ENCODE data around the gene FASTK. TPM values are rescaled to one million over a fixed set of nuclear protein-coding genes. Genes with fewer than 3 reads are reported as not detected.

Gene FASTK, protein sequence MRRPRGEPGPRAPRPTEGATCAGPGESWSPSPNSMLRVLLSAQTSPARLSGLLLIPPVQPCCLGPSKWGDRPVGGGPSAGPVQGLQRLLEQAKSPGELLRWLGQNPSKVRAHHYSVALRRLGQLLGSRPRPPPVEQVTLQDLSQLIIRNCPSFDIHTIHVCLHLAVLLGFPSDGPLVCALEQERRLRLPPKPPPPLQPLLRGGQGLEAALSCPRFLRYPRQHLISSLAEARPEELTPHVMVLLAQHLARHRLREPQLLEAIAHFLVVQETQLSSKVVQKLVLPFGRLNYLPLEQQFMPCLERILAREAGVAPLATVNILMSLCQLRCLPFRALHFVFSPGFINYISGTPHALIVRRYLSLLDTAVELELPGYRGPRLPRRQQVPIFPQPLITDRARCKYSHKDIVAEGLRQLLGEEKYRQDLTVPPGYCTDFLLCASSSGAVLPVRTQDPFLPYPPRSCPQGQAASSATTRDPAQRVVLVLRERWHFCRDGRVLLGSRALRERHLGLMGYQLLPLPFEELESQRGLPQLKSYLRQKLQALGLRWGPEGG
- 30.7 TPM for total RNA-seq

DNA sequence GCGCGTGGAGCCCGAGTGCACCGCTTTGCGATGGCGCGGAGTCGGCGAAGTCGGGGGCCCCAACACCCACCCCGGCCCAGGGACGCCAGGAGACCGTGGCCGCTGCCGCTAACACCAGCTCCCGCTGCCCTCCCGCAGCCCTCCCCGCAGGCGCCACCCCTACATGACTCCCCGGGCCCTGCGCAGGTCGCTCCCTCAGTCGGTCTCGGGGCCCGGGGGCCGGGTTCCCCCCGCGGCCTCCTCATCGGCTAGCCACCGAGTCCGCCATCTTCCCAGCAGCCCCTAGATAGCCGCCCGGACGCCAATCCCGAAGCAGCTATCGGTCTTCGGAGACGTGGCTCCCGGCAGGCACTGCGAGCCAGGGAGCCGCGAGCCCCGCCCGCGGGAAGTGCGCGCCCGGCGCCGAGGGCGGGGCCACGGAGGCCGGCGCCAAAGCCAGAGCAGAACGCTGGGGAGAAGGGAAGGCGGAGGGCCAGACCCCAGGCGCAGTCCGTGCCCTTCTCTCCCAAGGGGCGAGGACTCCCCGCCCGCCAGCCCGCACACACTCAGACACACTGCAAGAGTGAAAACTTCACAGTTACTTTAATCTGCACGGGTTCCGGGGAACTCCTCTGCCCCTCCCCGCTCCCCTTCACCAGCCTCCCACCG is at the start of gene FASTK:
Gene FASTK, minus strand, starts transcription at position 288 of the 648 bp plus-strand sequence. Its CDS starts 43 bp downstream, at position 245.
- peak; percentile 90 for DNase-seq

DNA sequence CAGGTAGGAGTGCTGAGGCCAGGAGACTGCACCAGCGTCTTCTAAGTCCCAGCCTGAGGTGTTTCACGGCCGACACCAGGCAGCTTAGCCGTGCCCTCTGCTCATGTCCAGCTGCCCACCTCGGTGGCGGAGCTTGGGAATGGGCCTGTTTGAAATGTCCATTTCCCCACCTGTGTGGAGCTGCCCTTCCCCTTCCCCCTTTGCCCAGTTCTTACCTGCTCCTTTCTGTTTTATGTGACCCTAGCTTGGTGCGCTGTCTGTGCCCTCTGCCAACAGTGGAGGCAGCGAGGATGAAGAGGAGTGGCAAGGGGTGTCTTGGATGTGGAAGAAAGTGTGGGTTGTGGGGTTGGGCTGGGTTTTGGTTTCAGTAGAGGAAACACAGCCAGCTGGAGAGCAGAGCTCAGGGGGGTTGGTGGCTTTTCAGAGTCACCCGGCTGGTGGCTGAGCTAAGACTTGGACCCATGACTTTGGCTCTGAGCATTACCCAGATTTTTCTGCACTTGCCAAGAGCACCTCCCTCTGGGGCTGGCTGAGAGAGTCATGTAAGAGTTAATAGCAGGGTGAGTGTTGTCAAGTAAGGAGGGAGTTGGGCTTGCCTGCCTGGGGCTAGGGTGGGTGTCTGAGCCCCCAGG is 49.5 kb upstream of the FASTK start:
- no peak for DNase-seq

DNA sequence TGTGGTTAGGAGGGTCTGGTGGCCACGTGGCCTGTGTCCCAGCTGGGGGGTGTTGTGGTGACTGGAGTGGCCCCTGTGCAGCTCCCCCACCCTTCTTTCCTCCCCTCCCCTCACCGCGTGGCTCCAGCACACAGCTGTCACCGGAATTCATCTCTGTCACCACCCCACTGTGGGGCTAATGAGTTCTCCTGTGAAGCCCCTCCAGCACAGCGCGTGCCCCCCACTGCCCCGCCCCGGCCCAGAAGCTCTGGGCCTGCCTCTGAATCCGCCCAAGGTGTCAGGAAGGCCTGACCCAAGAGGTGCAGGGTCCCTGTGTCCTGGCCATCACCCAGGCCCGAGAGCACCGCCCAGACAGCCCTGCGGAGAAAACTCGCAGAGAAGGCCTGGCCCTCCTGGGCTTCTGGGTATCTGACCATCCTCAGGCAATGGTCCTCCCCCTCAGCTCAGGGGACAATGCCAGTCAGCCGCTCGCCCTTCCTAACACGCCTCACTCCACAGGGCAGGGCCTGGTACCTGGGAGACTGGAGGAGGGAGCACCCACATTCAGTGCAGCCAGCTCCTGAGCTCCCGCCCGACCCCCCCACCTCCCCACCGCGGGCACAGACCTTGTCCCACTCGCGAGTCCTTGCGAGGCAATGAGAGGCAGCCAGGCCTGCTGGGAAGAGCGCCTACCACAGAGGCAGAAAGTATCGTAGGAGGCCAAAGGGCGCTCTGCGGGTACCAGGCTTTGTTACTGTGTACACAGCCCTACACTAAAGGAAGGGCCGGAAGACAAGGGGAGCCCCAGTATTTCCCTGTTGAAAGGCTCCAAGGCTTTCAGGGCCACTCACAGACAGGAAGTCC is 48.7 kb upstream of the FASTK start:
- DNase-seq: no peak

DNA sequence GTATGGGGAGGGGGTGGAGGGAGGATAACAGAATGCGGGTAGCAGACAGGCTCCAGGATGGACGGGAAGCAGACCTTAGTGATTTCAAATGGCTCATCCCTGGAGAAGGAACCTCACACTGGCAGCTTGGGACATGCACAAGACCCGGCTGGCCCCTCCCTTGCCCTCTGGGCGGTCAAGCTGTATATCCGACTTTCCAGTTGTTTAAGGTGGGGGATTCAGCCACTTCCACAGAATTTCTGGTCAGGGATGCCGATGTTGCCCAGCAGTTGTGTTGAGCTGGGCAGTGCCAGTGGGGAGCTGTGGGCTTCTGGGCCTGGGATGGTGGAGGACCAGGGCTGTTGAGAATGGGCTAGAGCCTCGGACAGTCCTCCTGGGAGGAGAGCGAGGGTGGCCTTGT is 48.1 kb upstream of the FASTK start:
- no peak for DNase-seq

DNA sequence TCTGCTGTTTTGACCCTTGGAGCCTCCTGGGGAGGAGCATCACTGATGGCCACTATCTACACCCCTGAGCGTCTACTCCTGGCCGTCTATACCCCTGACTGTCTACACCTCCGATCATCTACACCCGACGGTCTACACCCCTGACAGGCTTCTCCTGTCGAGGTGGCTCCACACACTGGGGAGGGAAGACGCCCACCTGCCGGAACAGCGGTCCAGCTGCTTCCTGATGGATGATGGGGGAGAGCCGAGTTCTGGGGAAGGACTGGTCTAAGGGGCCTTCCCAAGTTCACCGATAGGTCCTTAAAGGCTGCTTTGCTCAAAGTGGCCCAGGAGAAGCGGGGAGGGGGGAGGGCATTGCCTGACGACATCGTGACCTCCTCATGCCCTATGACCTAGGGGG is 47.5 kb upstream of the FASTK start:
- no peak for DNase-seq

DNA sequence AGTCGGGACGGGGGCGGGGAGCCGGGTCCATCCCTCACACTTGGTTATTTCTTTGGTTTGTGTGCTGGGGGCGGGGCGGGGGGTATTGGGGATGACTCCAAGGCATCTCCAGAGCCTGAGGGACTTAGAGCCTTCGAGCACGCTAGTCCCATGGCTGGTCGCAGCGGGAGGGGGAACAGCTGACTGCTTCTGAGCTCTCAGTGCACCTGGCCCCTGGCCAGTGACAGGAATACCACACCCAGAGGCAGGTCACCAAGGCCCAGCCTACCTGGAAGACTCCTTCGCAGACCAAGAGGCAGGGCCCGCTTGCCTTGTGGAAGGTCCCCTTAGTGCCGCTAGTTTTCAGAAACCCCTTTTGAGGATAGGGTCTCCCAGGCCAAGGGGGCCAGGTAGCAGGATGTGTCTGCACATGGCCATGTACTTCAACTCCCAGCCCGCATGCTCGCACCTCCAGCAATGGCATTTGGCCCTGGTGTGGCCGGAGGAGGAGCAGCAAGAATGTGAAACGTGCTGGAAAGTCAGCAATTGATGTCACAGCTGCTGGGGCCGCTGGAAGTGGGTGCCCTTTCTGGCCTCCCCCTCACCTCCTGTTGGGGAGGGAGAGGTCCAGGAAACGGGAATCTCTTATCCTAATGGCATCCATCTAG is 46.0 kb upstream of the FASTK start:
- DNase-seq: no peak

DNA sequence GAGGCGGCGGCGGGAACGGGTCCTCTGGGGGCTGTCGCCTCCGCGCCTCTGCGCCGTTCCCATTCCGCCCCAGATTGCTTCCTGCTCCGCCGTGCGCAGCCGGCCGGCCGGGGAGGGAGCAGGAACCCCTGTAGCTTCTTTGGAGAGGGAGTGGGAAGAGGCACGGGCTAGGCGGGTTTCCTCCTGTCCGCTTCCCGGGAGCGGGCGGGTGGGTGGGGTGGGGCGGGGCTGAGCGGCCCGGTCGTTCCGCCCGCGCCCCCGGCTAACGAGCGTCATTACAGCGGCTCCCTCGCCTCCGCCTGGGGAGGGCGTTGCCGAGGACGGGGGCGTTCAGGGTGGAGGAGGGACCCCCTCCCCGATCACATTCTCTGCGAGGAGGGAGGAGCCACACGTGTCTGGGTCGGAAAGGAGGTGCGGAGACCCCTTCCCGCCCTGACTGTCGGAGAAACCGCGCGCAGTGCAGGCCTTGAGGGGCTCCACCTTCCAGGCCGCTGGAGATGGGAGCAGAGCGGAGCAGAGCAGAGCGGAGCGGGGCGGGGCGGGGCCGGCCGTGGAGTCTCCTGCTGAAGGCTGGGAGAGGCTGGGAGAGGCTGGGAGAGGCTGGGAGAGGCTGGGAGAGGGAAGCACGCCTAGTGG is 45.4 kb upstream of the FASTK start:
- DNase-seq: no peak

DNA sequence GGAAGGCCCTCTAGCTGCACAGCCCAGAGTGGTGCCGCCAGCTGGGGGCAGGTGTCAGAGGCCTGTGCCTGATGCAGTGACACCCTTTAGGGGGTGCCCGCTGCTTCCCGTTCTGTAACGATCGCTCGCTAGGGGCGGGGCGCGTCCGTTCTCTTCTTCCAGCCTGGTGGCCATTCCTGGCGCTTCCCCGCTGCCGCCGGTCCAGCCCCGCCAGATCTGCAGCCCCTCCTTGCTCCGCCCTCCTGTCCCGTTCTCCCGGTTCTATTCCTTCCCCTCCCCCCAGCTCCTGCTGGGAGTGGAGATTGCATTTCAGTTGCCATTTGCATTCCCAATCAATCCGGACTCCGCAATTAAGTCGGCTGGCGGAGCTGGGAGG is 44.8 kb upstream of the FASTK start:
- no peak for DNase-seq

DNA sequence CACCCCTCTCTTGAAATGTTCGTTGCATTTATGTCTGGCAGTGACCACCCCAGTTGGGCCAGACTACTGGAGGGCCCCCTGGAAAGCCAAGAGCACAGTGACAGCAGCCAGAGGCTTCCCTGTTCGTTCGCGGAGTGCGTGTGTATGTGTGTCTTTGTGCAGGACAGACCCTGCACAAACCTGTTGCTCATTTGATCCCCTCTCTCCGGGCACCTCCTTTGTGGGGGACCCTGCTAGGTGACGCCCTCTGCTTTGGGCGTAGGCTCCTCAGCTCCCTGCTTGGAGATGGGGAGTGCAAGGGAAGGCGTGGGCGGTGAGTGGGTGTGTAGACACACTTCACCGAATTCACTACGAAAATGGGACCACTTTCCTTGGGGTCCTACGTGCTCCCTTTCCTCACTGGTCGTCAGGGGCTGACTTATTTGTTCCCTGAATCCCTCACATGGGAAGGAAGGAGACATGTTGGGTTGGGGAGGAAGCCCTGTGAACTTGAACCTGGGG is 44.3 kb upstream of the FASTK start:
- DNase-seq: no peak

DNA sequence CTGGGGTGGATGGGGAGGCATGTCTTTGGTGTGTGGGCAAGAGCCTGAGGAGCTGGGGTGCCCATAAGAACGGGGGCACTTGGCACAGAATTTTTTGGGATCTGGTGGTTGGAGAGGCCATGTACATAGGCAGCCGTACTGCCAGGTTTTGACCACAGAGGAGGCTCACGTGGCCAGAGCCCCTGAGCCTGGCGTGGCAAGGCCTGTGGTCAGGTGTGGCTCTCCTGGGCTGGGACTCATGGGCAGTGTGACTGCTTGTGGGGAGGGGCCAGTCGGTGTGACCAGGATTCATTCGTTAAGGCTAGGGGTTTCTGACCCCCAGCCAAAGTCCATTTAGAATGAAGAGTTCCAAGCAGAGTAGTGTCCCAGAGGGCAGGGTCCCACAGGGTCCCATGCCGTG is 43.9 kb upstream of the FASTK start:
- DNase-seq: no peak

DNA sequence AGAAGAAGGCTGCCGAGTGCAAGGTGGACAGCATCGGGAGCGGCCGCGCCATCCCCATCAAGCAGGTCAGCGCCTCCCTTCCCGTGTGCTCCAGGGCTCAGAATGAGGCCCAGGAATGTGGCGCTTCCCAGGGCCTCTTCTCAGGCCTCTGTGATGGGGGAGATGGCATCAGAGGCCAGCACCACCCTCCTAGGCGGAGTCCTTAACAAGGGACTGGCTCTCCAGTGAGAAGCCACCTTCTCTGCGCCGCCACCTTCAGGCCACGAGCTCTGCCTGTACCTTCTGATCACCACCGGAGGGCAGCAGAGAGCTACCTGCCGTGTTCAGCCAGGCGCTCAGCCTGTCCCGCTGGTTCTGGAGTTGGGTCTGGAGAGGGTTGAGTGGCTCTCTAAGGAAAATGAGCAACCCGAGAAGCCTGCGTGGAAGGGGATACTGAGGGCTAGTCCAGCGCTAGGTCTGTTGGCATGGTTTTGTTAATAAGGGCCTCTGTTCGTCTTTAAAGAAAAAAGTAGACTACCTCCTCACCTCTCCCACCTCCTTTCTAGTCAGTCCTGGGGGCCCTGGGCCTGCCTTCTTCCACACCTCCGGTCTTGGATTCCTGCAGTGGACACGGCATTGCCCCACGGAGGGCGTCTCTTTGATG is 43.3 kb upstream of the FASTK start:
- peak; percentile 78 for DNase-seq

DNA sequence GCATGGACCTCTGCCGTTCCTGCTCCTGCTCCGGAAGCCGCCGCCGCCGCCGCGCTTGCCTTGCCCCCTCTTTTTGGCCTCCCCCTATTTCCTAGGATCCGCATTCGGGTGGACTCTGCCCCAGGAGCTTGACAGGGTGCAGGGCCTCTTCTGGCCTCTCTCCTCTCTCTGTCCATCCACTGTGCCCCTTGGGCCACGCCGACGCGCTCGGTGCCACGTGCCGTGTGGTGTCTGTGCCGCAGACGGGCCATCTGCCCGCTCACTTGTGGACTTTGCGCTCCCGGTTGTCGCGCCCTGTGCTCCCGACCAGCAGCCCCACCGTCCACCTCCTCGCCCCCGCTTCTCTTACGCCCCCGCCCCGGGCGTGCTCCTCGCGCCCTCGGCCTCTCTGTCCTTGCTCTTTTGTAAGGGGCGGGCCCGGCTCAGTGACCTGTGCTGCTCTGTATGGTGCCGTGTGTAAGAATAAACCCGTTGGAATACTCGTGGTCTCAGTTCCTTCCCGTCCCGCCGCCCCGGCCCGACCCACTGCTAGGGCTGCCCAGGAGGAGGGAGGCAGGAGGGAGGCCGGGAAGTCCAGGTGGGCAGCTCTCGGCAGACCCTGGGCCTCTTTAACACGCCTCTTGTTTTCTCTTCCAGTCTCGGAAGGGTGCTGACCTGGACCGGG is 42.7 kb upstream of the FASTK start:
- no peak for DNase-seq

DNA sequence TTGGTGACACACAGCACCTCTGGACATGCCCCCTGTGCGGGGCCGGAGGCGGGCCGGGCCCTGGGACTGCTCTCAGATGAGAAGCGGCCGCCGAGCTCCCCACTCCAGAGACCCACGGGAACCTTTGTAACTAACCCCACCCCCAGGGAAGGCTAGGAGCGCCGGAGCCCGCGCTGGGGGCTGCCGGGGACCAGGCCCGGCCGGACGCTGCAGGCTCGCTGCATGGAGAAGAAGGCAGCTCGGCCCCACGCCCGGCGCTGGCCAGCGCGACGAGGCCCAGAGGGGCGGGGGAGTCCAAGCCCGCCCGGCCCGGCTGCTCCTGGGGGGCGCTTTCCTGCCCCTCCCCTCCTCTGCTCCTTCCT is 42.2 kb upstream of the FASTK start:
- no peak for DNase-seq

DNA sequence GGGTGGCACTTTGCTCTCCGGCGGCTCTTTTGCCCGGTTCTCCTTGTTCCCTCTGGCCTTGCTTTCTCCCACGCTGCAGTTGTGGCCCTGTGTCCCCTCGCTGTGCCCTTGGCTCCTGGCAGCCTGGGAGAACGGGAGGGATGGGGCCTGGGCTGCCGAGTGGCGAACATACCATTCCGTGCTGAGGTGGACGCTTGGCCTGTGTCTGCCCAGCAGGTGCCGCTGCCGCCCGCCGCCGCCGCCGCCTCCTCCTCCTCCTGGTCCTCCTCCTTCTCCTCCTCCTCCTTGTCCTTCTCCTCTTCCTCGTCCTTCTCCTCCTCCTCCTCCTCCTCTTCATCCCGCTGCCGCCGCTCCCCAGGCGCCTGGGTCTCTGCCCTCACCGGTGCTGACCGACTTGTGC is 41.7 kb upstream of the FASTK start:
- no peak for DNase-seq

DNA sequence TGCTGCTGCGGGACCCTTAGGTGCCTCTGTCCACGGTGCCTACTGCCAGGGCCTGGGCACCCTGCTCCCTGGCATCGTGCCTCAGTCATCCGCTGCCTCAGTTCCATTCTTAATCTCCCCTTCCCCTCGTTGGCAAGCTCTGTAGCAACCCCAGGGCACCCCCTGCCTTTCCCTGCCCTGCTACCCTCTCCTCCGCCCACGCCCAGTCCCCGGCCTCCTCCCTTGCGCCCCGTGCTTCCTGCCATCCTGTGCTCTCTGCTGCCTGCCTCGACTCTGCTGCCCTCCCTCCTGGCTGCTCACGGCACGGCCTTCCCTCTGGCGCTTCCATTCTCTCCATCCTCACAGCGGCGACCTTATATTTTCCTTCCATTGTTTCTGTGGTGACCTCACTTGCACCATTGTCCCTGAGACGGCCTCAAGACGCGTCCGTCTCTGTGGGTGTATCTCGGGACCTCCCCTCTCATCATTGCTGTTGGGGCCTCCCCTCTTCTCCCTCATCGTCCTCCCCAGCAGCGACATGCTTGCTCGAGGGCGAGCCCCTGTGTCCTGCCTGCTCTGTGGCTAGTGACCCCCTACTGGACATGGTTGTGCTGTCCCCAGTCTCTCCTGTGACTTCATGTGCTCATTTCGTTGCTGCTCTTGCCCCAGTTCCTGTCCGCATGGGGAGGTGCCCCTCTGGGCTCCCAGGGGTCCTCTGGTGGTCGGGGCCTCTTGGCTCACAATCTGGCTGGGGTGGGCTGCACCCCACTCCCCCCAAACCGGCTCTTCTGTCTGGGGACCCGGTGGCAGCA is 41.0 kb upstream of the FASTK start:
- no peak for DNase-seq

DNA sequence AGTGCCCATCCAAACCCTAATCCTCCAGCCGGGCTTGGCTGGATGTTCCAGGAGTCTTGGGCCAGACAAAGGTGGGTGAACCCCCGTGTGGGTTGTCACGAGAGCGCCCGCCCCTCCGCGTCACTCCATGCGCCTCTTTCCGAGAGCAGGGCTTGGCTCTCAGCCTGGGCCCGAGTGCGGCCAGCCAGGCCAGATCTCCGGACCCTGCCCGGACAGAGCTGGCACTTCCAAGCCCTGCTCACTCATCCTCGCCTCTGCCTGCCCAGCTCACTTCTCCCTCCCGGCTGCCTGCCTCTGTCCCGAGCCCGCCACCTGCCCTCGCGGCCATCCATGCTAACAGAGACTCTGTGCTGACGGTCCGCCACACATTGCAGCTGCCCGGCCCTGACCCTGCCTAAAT is 40.3 kb upstream of the FASTK start:
- no peak for DNase-seq

DNA sequence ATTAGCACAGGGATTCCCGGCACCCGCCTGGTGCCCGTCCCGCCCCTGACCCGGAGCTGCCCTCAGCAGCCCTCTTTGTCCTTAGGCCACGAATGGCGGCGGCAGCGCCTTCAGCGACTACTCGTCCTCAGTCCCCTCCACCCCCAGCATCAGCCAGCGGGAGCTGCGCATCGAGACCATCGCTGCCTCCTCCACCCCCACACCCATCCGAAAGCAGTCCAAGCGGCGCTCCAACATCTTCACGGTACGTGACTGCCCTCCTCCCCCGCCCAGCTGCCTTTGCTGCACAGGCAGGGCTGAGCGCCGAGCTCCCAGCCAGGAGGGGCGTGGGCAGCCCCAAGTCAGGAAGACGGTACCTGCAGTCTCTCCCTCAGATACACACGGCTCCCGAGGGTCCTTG is 39.3 kb upstream of the FASTK start:
- peak; percentile 74 for DNase-seq

DNA sequence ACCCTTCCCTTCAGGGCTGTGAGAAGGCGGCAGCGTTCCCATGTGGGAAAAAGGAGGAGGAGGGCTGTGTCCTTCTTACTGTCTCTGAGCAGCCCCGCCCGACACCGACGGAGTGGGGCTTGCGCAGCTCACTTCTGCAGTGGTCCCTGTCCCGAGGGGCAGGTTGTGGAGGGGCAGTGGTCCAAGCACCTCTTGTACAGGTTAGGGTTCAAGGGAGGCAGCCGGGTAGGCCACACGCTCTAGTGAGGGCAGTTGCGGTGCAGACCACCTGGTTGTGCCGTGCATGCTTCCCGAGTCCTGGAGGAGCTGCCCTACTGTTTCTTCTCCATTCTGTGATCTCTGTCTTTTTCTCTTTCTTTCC is 38.4 kb upstream of the FASTK start:
- no peak for DNase-seq

Measured in occipital lobe (tissue), 2 donors.